GM21825 (cell line): ENCODE data around the gene KMT2C.
"Not testable (repeated sequence)": the region's sequence is repeated elsewhere in the genome, so short reads cannot be mapped to it uniquely, and the experiment has no call there.

Experiments
- ATAC-seq: cut with Tn5 transposase; IDR thresholded peaks from one replicate; pipeline ENCODE4 v1.9.1; 2021; ENCODE audit warnings: mild to moderate bottlenecking, moderate library complexity; ENCODE audit not compliant: unreplicated experiment

Gene KMT2C

DNA sequence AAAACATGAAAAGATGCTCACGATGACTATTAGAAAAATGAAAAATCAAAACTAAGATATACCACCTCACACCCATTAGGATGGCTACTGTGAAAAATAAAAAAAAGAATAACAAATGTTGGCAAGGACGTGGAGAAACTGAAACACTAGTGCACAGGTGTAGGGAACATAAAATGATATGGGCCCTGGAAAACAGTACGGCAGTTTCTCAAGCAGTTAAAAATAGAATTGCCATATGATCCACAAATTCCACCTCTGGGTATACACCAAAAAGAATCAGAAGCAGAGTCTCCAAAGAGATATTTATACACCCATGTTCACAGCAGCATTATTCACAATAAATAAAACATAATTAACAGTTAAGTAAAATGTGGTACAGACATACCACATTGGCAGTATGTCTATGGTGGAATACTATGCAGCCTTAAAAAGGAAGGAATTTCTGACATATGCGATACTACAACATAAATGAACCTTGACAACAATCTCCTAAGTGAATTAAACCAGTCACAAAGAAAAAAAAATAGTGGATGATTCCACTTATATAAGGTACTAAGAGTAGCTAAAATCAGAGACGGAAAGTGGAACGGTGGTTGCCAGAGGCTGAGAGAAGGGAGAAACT lies 69.7 kb downstream of the KMT2C start:
- ATAC-seq, result no peak

- ATAC-seq, result no peak
These were observed 72.0 kb downstream of the KMT2C start for GRCh38 chr7:152363798-152364197.

DNA sequence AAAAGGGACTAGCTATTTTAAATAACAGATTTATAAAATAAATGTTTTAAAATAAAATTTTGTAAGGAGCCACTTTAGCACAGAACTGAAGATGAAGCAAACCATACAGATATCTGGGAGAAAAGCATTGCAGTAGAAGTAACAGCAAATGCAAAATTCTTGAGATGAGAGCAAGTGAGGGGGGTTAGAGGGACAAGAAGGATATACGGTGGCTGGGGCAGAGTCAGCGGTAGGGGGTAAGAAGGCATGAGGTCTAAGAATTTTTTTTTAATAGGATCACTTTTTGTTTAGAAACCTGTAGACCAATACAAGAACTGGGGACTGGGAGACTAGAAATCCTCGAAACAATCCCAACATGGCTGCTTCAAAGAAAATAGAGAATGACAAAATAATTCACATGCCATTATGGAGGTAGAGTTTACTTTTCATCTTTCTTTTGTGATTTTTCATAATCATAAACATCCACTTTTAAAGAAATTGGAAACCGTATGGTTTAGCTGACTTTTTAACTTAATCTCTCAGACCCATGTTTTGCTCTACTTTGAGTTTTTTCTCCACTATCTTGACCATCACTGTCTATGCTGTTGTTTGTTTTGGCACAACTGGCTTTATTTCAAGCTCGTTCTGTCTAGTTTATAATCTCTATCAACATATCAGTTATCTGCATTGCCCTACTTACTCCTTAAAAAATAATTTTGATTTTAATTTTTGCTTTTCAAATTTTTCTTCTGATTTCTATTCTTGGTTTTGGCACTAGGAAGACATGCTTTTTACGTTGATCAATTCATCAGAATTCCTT lies 73.5 kb downstream of the KMT2C start:
- ATAC-seq, result no peak

DNA sequence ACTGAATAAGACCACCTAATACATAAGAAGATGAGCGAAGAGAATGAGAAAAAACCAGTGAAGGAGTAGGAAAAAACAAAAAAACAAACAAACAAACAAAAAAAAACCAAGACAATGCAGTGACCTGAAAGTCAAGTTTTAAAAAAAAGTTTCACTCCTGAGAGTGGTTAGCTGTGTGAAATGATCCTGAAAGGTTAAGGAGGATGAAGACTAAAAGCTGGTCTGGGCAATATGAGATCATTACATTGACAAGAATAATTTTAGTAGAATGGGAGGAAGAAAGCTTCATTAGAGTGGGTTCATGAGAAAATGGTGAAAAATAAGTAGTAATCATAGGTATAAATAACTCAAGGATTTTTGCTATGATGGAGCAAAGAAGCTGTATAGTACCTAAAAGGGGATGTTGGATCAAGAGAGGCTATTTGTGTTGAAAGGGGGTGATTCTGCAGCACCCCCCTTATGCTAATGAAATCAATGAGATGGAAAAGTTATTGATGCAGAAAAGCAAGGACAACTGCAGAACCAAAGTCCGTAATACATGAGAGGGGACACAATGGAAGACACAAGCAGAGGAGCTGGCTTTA lies 80.2 kb downstream of the KMT2C start:
- ATAC-seq, result no peak

DNA sequence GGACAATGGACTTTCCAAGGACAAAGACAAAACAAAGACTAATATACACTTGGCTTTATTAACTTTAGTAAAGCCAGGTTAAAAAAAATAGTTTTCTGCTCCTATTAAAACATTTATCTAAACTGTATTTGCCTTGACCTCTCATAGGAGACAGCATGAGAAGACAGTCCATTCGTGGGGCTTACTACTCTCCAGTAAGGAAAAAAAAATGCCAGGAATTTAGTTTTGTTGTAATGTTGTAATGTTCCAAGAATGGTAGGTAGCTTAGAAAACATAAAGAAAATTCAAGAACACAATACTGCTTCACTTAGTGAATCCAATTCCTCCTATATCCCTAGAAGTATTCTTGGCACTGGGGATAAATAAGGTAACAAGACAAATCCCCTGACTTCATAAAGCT lies 81.7 kb downstream of the KMT2C start:
- ATAC-seq, result no peak

DNA sequence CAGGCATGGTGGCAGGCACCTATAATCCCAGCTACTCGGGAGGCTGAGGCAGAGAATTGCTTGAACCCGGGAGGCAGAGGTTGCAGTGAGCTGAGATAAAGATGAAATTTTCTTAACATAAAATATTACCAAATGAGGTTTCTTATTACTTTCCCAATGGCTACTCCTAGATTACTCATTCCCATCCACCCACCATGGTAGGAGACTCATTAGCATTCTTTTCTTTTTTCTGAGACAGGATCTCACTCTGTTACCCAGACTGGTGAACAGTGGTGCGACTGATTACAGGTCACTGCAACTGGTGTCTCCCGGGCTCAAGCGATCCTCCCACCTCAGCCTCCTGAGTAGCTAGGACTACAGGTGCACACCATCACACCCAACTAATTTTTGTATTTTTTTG lies 82.5 kb downstream of the KMT2C start:
- not testable (repeated sequence) for ATAC-seq

GRCh38 chr7:152351747-152352146 lies 84.1 kb downstream of the KMT2C start:
- ATAC-seq, result not testable (repeated sequence)

DNA sequence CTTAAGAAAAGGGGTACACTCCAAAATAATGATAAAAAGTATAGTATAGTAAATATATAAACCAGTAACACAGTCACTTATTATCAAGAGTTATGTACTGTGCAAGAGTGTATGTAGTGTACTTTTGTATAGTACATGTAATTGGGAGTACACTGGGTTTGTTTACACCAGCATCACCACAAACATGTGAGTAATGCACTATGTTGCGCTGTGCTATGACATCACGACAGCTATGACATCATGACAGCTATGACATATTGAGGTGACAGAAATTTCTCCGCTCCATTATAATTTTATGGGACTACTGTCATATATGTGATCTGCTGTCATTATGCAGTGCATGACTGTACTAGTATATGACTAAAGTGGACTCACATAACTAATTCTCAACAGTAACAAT lies 84.6 kb downstream of the KMT2C start:
- no peak for ATAC-seq

GRCh38 chr7:152347888-152348287 lies 87.9 kb downstream of the KMT2C start:
- no peak for ATAC-seq

DNA sequence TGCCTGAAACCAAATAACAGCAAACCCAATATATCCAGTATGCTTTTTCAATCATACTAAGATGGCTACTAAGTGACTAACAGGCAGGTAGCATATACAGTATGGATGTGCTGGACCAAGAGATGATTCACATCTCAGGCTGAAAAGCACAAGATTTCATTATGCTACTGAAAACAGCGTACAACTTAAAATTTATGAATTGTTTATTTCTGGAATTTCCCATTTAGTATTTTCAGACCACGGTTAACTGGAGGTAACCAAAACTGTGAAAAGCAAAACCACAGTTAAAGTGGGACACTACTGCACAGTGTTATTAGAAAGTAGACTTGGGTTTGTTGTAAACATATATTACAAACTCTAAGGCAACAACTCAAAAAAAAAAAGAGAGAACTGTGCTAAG lies 91.5 kb downstream of the KMT2C start:
- ATAC-seq, result no peak

DNA sequence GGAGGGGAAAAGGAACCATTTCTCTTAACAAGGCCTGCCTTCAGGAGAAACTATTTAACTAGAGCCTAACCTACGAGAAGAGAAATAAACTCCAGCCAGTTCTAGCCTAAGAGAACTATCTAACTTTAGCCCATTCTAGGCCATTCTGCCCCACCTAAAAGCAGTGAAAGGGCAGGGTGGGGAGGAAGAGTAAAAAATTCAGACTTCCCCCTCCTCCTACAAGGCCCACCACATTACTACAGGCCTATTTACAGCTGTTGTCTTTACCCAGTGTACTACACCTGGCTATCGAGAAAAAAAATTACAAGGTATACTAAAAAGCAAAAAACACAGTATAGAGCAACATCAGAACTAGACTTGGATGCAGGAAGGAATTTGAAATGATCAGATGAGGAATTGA lies 93.0 kb downstream of the KMT2C start:
- ATAC-seq, result no peak

DNA sequence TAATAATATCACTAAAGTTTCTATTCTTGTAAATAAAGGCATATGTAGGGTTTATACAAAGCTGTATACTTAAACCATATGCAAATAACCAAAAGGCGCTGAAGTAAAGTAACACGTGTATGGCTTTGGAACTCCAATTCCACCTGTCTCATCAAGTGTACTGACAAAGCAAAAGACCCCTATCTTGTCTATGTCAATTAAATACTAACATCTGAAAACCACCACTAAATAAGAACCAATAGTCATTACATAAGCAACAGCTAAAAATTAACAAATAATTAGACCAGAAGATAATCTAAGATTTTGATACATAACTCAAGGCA lies 93.9 kb downstream of the KMT2C start:
- ATAC-seq, result no peak

GRCh38 chr7:152341039-152341913 lies 94.5 kb downstream of the KMT2C start:
- ATAC-seq, result peak; percentile 55

DNA sequence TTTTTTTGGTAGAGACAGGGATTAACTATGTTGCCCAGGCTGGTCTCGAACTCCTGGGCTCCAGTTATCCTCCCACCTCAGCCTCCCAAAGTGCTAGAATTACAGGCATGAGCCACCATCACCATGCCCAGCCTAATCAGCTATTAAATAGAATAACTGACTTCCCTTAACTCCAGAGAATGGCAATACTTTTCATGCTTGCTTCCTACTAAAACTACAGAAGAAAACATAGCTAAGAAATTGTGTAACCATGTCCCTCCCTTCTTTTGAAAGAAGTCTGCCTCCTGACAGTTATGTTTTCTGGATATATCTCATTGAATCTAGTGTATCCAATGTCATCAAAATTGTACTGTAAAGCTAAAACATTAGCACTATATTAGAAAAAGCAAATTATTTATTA lies 95.6 kb downstream of the KMT2C start:
- no peak for ATAC-seq

GRCh38 chr7:152338561-152338960 lies 97.2 kb downstream of the KMT2C start:
- no peak for ATAC-seq

DNA sequence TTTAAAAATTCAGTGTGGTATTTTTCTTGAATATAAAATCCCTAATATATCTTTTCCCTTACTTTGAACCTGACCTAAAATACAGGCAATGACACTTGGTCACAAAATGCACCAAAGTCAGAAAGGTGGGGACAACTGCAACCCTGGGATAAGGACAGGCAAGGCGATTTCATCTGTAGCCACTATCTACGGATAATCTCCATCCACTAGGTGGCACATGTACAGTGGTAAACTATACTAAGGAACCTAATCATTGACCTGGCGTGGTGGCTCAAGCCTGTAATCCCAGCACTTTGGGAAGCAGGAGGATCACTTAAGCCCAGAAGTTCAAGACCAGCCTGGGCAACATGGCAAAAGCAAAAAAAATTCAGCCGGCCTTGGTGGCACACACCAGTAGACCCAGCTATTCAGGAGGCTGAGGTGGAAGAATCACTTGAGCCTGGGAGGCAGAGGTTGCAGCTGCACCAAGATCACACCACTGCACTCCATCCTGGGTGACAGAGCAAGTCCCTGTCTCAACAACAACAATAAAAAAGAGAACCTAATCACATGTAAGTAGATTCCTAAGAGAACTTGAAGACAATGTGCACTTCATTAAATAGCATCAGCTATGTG lies 98.9 kb downstream of the KMT2C start:
- ATAC-seq, result peak; percentile 67

DNA sequence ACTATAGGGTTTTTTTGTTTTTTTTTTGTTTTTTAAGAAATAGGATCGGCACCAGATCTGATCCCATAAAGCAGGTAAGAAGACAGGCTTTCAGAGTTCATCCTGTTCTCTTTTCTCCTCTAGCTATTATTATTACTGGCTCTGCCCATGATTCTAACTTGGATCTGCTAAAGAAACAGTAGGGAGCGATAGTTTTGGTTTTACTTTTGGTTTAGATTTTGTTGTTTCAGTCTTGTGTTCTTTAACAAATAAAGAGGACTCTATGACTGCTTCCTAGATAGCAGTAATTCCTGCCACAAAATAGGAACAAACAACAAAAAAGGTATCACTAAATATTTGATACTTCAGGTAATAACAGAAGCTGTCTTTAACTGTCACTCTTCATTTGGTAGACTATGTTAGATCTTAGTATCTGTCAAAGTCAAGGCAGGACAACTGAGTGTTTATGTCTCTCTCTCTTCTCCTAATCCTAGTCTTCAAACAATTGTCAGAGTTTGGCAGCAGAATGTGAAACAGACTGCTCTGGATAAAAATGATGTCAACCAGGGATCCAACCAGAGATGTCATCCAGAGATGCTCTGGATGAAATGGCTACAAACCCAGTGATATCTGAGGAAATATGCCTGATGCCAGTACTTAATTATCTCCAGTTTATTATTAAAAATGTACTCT lies 99.8 kb downstream of the KMT2C start:
- ATAC-seq, result no peak

DNA sequence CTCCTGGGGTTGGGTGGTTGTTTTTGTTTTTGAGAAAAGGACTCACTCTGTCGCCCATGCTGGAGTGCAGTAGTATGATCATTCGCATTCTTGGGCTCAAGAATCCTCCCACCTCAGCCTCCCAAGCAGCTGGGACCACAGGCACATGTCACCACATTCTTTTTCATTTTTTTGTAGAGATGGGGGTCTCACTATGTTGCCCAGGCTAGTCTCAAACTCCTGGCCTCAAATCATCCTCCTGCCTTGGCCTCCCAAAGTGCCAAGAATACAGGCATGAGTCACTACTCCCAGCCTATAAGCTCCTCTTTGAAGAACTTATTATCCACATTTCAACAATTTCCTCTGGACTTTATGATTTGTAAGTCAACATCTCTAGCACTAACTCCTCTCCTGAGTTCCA lies 102.7 kb downstream of the KMT2C start:
- ATAC-seq, result no peak

- no peak for ATAC-seq
These were observed 105.0 kb downstream of the KMT2C start for GRCh38 chr7:152330827-152331226.

- ATAC-seq, result no peak
These were observed 106.3 kb downstream of the KMT2C start for GRCh38 chr7:152329469-152329868.
